Measurements from ENCODE around the gene PCSK5.

The PCSK5 gene

GRCh38 chr9:75885652-75886051 lies 4.8 kb upstream of the PCSK5 start:
- Histone ChIP-seq H4K20me1 (ENCODE audit: low read depth, low read length) (no peaks in the 10 kb centered on the region), H3K9me2 (replicated peaks; ENCODE audit: insufficient read depth, low read length) (no peaks in the 10 kb centered on the region), H2AFZ (ENCODE audit: low read depth, low read length, severe bottlenecking) (no peak overlapping the region), H3F3A (ENCODE audit: insufficient read depth) (no peaks in the 10 kb centered on the region), H3K9ac (ENCODE audit: low read length) (no peak overlapping the region), H3K27me3 (ENCODE audit: low read length) (no peaks in the 10 kb centered on the region), H3K4me2 (ENCODE audit: low read depth, low read length, poor library complexity, severe bottlenecking) (no peak overlapping the region), H3K9me3 (ENCODE audit: insufficient read depth, low read length) (no peaks in the 10 kb centered on the region), H3K79me2 (ENCODE audit: insufficient read depth, low read length) (no peaks in the 10 kb centered on the region), H3K4me3 (ENCODE audit: insufficient read depth, low read length, poor library complexity, severe bottlenecking) (no peak overlapping the region), H3K36me3 (ENCODE audit: low read length) (no peaks in the 10 kb centered on the region), H3K27ac (ENCODE audit: low read depth, low read length) (no peak overlapping the region)
- TF ChIP-seq CTCF (IDR thresholded peaks at IDR 0.05; ENCODE audit: insufficient read depth, low read length, poor library complexity, severe bottlenecking) (no peak), EZH2phosphoT487 (conservative IDR thresholded peaks at IDR 0.05; ENCODE audit: low read length) (no peak)

- Histone ChIP-seq H3K79me2 (ENCODE audit: insufficient read depth, low read length) (no peaks in the 10 kb centered on the region), H3K27me3 (ENCODE audit: low read length) (no peaks in the 10 kb centered on the region), H3K9me3 (ENCODE audit: insufficient read depth, low read length) (no peaks in the 10 kb centered on the region), H3K9ac (ENCODE audit: low read length) (no peak overlapping the region), H2AFZ (ENCODE audit: low read depth, low read length, severe bottlenecking) (no peak overlapping the region), H4K20me1 (ENCODE audit: low read depth, low read length) (no peaks in the 10 kb centered on the region), H3K36me3 (ENCODE audit: low read length) (no peaks in the 10 kb centered on the region), H3K4me2 (ENCODE audit: low read depth, low read length, poor library complexity, severe bottlenecking) (no peak overlapping the region), H3K9me2 (replicated peaks; ENCODE audit: insufficient read depth, low read length) (no peaks in the 10 kb centered on the region), H3F3A (ENCODE audit: insufficient read depth) (no peaks in the 10 kb centered on the region), H3K27ac (ENCODE audit: low read depth, low read length) (no peak overlapping the region), H3K4me3 (ENCODE audit: insufficient read depth, low read length, poor library complexity, severe bottlenecking) (no peak overlapping the region)
- TF ChIP-seq CTCF (IDR thresholded peaks at IDR 0.05; ENCODE audit: insufficient read depth, low read length, poor library complexity, severe bottlenecking) (no peak), EZH2phosphoT487 (conservative IDR thresholded peaks at IDR 0.05; ENCODE audit: low read length) (no peak)
Measured at GRCh38 chr9:75889577-75889976, 896 bp upstream of the PCSK5 start.

- no peaks in the 10 kb centered on the region for H3K27me3 ChIP-seq (ENCODE audit: low read length)
- TF ChIP-seq CTCF (IDR thresholded peaks at IDR 0.05; ENCODE audit: insufficient read depth, low read length, poor library complexity, severe bottlenecking) (no peak), EZH2phosphoT487 (conservative IDR thresholded peaks at IDR 0.05; ENCODE audit: low read length) (no peak)
- no peaks in the 10 kb centered on the region for H3K9me3 ChIP-seq (ENCODE audit: insufficient read depth, low read length)
- no peaks in the 10 kb centered on the region for H3F3A ChIP-seq (ENCODE audit: insufficient read depth)
- no peak overlapping the region for H3K27ac ChIP-seq (ENCODE audit: low read depth, low read length)
- H3K4me2 ChIP-seq (ENCODE audit: low read depth, low read length, poor library complexity, severe bottlenecking): no peak overlapping the region
- no peaks in the 10 kb centered on the region for H4K20me1 ChIP-seq (ENCODE audit: low read depth, low read length)
- H3K4me3 ChIP-seq (ENCODE audit: insufficient read depth, low read length, poor library complexity, severe bottlenecking): no peak overlapping the region
- no peak overlapping the region for H2AFZ ChIP-seq (ENCODE audit: low read depth, low read length, severe bottlenecking)
- no peaks in the 10 kb centered on the region for H3K9me2 ChIP-seq (replicated peaks; ENCODE audit: insufficient read depth, low read length)
- H3K9ac ChIP-seq (ENCODE audit: low read length): no peak overlapping the region
- H3K36me3 ChIP-seq (ENCODE audit: low read length): no peaks in the 10 kb centered on the region
- H3K79me2 ChIP-seq (ENCODE audit: insufficient read depth, low read length): no peaks in the 10 kb centered on the region
Measured at GRCh38 chr9:75889977-75890471, 449 bp upstream of the PCSK5 start.
